GM21576 (cell line): ENCODE measurements around the gene ADAMTS5.

ENCODE experiments used
- ATAC-seq: cut with Tn5 transposase; IDR thresholded peaks from one replicate; pipeline ENCODE4 v1.9.1; 2021; ENCODE audit warnings: mild to moderate bottlenecking, moderate library complexity; ENCODE audit not compliant: unreplicated experiment

Gene ADAMTS5

GRCh38 chr21:26888931-26889330 is 78.0 kb downstream of the ADAMTS5 start:
- no peak for ATAC-seq

DNA sequence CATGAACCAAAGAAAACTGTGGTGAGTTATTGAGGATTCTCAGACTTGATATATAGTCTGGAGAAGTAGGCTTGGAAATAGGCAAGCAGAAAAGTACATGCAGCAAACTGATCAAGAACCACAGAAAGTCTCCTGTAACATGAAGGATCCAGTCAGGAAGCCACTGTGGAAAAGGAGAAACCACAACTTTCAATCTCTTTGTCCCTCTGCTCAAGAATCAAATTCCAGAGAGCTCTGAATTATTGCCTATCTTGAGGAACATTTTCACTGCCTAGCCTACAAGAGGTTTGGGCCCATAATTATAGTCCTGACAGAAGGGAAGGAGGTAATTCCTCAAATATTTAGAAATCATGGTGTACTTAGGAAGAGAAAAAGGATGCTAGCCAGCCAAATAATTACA is 78.6 kb downstream of the ADAMTS5 start:
- ATAC-seq: no peak

GRCh38 chr21:26887251-26887650 is 79.6 kb downstream of the ADAMTS5 start:
- no peak for ATAC-seq

DNA sequence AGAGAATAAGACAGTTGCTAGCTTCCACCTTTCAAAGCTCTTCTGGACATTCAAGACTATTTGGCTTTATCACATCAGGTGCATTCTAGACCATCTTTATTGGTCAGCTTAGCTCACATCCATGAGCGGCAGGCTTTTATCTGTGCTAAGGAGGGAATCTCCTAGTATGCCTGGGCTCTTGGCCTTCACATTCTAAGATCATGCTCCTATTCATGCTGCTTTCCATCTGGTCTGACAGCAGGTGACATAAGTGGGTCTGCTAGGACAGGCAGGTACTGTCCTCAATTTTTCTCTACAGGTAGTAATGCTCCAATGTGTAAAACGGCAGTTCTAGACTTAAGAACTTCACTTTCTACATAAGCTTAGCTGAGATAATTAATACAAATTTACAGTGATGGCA is 82.5 kb downstream of the ADAMTS5 start:
- ATAC-seq: no peak

DNA sequence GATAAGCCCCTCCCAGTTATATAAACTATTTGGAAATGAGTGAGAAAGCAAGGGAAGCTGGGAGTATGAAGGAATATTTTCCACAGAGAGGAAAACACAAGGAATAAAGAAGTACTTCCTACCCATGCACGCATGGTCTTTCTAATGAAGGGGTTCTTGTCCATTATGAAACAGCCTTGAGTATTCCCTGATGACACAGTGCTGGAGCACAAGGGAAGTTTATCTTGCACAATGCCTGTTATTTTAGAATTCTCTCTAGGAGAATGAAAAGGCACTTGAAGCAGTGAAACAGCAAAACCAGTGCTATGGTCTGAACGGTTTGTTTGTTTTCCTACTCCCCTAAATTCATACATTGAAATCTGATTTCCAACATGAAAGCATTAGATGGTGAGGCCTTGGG is 83.1 kb downstream of the ADAMTS5 start:
- no peak for ATAC-seq

GRCh38 chr21:26881504-26882228 is 85.2 kb downstream of the ADAMTS5 start:
- no peak for ATAC-seq

DNA sequence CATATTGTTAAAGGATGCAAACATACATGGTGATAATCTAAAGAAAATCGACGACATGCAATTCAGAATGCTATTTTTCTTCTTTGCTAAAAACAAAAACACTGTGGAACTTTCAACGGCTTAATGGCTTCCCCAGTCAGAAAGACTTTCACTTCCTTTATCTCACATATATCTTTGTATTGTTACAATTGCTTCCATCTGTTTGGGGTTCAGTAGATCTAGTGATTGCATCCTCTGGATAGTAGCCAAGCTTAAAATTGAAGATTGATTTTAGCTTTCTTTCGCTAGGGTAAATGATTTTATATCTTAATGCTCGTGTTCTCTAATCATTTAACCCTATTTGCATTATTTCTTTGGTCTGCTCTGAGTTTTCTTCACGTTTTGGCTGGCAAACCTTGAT is 89.9 kb downstream of the ADAMTS5 start:
- ATAC-seq: no peak

GRCh38 chr21:26874347-26874746 is 92.5 kb downstream of the ADAMTS5 start:
- no peak for ATAC-seq
